ENCODE results near the gene SND1. TPM values are rescaled to one million over a fixed set of nuclear protein-coding genes. Genes with fewer than 3 reads are reported as not detected.

Gene SND1
- total and polyA plus RNA-seq, 2 donors (not counting 3 experiments of a cell fraction or from before 2014, with no cell fraction given): 116 to 249 TPM

- Histone ChIP-seq H3K4me3 (replicated peaks in 1 of 3; ENCODE audit: insufficient read depth in 1 of 3, low read depth in 1 of 3, low read length in 3 of 3) (no peak overlapping the region), H3K9ac (replicated peaks; ENCODE audit: extremely low read depth, insufficient read depth, low read length) (no peak overlapping the region), H3K4me2 (ENCODE audit: insufficient read depth, low read length) (no peak overlapping the region), H3K9me3 (replicated peaks; ENCODE audit: control insufficient read depth, insufficient read depth, low read length) (no peaks in the 10 kb centered on the region), H3K27me3 (ENCODE audit: control insufficient read depth in 2 of 2, insufficient read depth in 2 of 2, low read length in 2 of 2) (no peaks in the 10 kb centered on the region), H3K36me3 (ENCODE audit: control insufficient read depth in 2 of 2, extremely low read depth in 1 of 2, insufficient read depth in 2 of 2, low read length in 2 of 2) (peaks cover 0 to 2% of the 10 kb centered on the region in 2 experiments), H3K4me1 (ENCODE audit: control insufficient read depth, extremely low read depth, insufficient read depth, low read length) (no peaks in the 10 kb centered on the region), H3K9me1 (replicated peaks; ENCODE audit: control insufficient read depth, extremely low read depth, insufficient read depth, low read length) (no peaks in the 10 kb centered on the region), H3K27ac (ENCODE audit: insufficient read depth, low read depth, low read length) (no peak overlapping the region), H2AFZ (ENCODE audit: low read depth, low read length) (no peak overlapping the region), H4K20me1 (replicated peaks; ENCODE audit: control insufficient read depth, extremely low read depth, insufficient read depth, low read length) (no peaks in the 10 kb centered on the region), H3K79me2 (ENCODE audit: control insufficient read depth, insufficient read depth, low read length) (no peaks in the 10 kb centered on the region)
- FAIRE-seq (no peak), DNase-seq (ENCODE audit: low read depth, low spot score) (no peak)
- ChIA-PET CTCF (no interaction called here), POLR2A (no interaction called here)
- dilution Hi-C loops (cut with MboI; ENCODE audit: extremely low pct_ligation_motif_present, low sequenced_read_pairs): no loop called here
- no TSS peak for BruUV-seq (replicated peaks)
- intact Hi-C loops (cut with micrococcal nuclease): no loop called here
- no peak for TF ChIP-seq FOS (IDR thresholded peaks at IDR 0.05; ENCODE audit: borderline replicate concordance, insufficient read depth, low read length)
- no peak for TF ChIP-seq CTCF (IDR thresholded peaks at IDR 0.05; ENCODE audit: extremely low read depth in 1 of 2, insufficient read depth in 1 of 2, low read depth in 1 of 2, low read length in 2 of 2)
- no peak for TF ChIP-seq GATA2 (IDR thresholded peaks at IDR 0.05; ENCODE audit: insufficient read depth, insufficient read length, low read depth, low read length)
- TF ChIP-seq EZH2 (IDR thresholded peaks at IDR 0.05; ENCODE audit: borderline replicate concordance, low read depth, low read length, severe bottlenecking): no peak
- TF ChIP-seq MYC (IDR thresholded peaks at IDR 0.05; ENCODE audit: low read depth, low read length): no peak
- TF ChIP-seq JUN (IDR thresholded peaks at IDR 0.05; ENCODE audit: borderline replicate concordance, insufficient read depth, insufficient read length, low read depth): no peak
- no peak for TF ChIP-seq POLR2AphosphoS5 (IDR thresholded peaks at IDR 0.05; ENCODE audit: insufficient read depth, low read depth, low read length)
- no peak for TF ChIP-seq MAX (IDR thresholded peaks at IDR 0.05; ENCODE audit: insufficient read depth, insufficient read length)
- TF ChIP-seq POLR2A (IDR thresholded peaks at IDR 0.05; ENCODE audit: low read depth, low read length): no peak
Measured at GRCh38 chr7:128066395-128066794, 414.4 kb downstream of the SND1 start.

Data from endothelial cell of umbilical vein (primary cell).